Mucosa of gallbladder (tissue), 1 donor: Measurements from ENCODE around the gene ACTR3. TPM values are rescaled to one million over a fixed set of nuclear protein-coding genes. Genes with fewer than 3 reads are reported as not detected.

Source experiments
- DNase-seq: peaks from one replicate; pipeline ENCODE4 v3.0.0-alpha.2; 2020; ENCODE audit warnings: low spot score
- total RNA-seq: library from RNA; stranded (reverse); gene quantifications from one replicate; pipeline ENCODE4 v1.2.1, GENCODE V29; 2021
- donor health status: DM: no; HTN: no; CAD: no.

ACTR3 gene
- total RNA-seq, 1 donor from 2014 or later, result 184 TPM

- peak; percentile 57 for DNase-seq
Observed at GRCh38 chr2:113876503-113877387, 13.1 kb upstream of the ACTR3 start.

GRCh38 chr2:113877711-113878598 is 11.9 kb upstream of the ACTR3 start:
- DNase-seq, result no peak

GRCh38 chr2:113878743-113879142 is 11.1 kb upstream of the ACTR3 start:
- DNase-seq, result no peak

GRCh38 chr2:113879457-113879856 is 10.4 kb upstream of the ACTR3 start:
- no peak for DNase-seq

- peak; percentile 51 for DNase-seq
Observed at GRCh38 chr2:113886479-113887008, 3.3 kb upstream of the ACTR3 start.

- DNase-seq, result no peak
Observed at GRCh38 chr2:113887009-113887792, 2.7 kb upstream of the ACTR3 start.

- DNase-seq, result no peak
Observed at GRCh38 chr2:113888641-113889470, 1.0 kb upstream of the ACTR3 start.

GRCh38 chr2:113890253-113891235 is 655 bp downstream of the ACTR3 start:
- DNase-seq, result peak; percentile 70

- DNase-seq, result no peak
Observed at GRCh38 chr2:113891265-113891959, 1.5 kb downstream of the ACTR3 start.

GRCh38 chr2:113892004-113892710 is 2.3 kb downstream of the ACTR3 start:
- DNase-seq, result no peak

- DNase-seq, result no peak
Observed at GRCh38 chr2:113894156-113894743, 4.4 kb downstream of the ACTR3 start.

- DNase-seq, result no peak
Observed at GRCh38 chr2:113895301-113895700, 5.4 kb downstream of the ACTR3 start.

- DNase-seq, result no peak
Observed at GRCh38 chr2:113895819-113896563, 6.1 kb downstream of the ACTR3 start.

GRCh38 chr2:113896791-113897190 is 6.9 kb downstream of the ACTR3 start:
- no peak for DNase-seq

GRCh38 chr2:113898081-113898480 is 8.2 kb downstream of the ACTR3 start:
- DNase-seq, result no peak

- DNase-seq, result no peak
Observed at GRCh38 chr2:113899166-113899565, 9.3 kb downstream of the ACTR3 start.

GRCh38 chr2:113901943-113902342 is 12.1 kb downstream of the ACTR3 start:
- no peak for DNase-seq
